HG03280 (cell line): Measurements from ENCODE around the gene ACVR1.

ENCODE experiments used
- ATAC-seq: cut with Tn5 transposase; IDR thresholded peaks from one replicate; pipeline ENCODE4 v1.9.1; 2021; ENCODE audit warnings: mild to moderate bottlenecking, moderate library complexity; ENCODE audit not compliant: unreplicated experiment

Gene ACVR1

GRCh38 chr2:157857881-157858280, 18.2 kb downstream of the ACVR1 start:
- no peak for ATAC-seq

DNA sequence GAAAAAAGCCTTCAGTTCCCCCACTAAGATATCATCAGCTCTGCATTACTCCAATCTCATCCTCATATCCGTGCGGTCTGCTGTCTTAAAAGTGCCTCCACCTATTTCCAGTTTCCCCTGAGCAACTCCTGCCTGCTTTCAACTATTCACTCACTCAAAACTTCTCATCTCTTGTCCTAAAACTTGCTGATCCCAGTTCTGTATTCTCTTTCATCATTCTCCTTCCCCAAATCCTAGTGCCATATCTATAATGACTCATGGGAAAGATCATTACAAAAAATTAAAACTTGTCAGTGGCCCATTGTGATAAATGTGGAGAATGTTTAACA, 20.0 kb downstream of the ACVR1 start:
- no peak for ATAC-seq

DNA sequence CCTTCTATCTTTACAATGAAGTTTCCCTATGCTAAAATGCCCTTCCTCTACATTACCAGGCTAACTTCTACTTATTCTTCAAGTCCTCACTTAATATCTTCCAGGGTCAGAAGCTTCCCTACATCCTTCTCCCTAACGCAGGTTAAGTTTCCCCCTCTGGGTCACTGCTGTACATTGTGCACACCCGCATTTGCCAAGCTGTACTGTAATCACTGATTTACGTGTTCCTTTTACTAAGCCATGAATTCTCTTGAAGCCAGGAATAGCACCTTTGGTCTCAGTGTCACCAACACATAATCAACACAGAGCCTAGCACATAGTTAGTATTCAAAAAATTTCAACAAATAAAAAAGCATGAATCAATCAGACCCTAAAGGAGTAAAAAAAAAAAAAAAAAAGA, 22.3 kb downstream of the ACVR1 start:
- no peak for ATAC-seq

GRCh38 chr2:157853211-157853610, 22.9 kb downstream of the ACVR1 start:
- ATAC-seq = no peak

GRCh38 chr2:157849591-157849990, 26.5 kb downstream of the ACVR1 start:
- no peak for ATAC-seq

DNA sequence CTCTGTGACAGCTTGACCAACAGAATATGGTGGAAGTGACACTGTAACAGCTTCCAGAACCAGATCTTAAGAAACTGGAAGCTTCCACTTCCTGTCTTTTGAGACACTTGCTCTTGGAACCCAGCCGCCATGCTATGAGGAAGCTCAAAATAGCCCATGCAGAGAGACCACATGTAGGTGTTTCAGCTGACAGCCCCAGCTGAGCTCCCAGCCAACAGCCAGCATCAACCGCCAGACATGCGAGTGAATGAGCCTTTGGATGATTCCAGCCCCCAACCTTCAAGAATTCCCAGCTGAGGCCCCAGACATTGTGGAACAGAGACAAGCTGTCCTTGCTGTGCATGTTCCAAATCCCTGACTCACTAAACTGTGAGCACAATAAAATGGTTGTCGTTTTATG, 27.9 kb downstream of the ACVR1 start:
- ATAC-seq = no peak

GRCh38 chr2:157845081-157845480, 31.0 kb downstream of the ACVR1 start:
- no peak for ATAC-seq

GRCh38 chr2:157843935-157844334, 32.2 kb downstream of the ACVR1 start:
- ATAC-seq = no peak

DNA sequence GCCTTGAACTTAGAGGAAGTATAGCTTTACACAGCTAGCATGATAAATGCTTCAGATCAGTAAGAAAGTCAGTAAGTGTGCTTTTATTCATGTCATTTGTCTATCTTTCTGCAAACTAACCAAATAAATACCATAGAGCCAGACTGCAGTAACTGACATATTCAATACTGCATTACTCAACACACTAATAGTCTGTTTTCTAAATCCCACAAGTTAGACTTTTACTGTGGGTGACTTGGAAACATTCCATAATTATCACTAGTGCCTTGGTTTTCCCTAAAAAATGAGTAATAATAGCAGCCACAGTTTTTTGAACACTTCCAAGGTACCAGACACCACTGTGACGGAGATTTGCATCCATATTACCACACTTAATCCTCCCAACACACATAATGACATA, 33.0 kb downstream of the ACVR1 start:
- no peak for ATAC-seq

DNA sequence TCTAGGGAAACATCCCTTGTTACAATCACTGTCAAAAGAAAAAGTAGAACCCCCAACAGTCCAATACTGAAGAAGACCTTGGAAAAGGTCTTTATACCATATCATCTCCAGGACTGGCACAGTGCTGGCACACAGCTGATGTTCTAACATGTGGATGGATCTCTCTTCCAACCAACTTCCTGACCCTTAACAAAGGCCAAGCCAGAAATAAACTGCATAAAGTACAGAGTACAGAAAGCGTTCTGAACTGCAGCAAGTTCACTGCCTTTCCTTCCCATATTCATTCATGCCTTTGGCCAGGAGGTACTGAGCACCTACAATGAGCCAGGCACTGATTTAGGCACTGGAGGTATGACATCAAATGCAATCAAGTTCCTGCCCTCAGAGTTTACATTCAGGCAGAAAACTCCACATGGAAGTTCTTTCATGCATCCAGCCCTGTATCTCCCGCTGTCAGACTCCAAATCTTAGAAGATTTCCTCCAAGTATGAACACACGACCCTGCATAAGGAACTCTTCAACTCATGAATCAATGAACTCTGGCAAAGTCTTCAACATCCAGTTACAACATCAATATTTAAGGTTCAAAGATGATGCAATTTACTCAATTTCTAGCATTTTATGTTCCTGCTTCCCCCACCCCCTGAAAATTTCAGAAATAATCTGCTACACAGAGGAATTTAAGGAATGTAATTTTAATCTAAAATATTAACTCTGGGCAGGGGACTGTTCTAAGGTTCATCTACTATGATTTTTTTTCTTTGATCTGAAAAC, 33.8 kb downstream of the ACVR1 start:
- no peak for ATAC-seq

DNA sequence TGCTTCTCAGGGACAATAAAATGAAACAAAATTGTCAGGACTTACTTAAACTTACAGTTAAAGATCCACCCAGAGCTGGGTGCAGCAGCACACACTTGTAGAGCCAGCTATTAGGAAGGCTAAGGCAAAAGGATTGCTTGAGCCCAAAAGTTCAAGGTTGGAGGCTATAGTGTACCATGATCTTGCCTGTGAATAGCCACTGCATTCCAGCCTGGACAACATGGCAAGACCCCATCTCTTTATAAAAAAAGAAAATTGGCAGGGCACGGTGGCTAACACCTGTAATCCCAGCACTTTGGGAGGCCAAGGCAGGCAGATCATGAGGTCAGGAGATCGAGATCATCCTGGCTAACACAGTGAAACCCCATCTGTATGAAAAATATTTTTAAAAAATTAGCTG, 34.6 kb downstream of the ACVR1 start:
- ATAC-seq = no peak

GRCh38 chr2:157840568-157841156, 35.5 kb downstream of the ACVR1 start:
- no peak for ATAC-seq

DNA sequence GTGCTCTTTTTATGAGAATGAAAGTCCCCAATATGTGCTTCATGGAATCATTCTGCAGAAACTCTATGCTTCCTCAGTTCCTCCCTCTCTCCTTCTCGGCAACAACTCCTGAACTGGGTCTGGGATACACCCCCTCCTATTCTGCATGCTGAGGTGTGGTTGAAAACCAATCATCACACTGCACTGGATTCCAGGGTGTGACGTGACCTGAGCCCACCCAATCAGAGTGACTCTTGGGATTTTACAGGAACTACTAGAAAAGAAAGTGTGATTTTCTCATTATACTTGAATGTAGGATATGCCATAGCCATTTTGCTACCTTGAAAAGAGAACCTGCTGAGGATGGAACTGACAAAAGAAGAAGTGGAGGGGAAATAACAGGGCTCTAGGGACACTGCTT, 36.3 kb downstream of the ACVR1 start:
- no peak for ATAC-seq

DNA sequence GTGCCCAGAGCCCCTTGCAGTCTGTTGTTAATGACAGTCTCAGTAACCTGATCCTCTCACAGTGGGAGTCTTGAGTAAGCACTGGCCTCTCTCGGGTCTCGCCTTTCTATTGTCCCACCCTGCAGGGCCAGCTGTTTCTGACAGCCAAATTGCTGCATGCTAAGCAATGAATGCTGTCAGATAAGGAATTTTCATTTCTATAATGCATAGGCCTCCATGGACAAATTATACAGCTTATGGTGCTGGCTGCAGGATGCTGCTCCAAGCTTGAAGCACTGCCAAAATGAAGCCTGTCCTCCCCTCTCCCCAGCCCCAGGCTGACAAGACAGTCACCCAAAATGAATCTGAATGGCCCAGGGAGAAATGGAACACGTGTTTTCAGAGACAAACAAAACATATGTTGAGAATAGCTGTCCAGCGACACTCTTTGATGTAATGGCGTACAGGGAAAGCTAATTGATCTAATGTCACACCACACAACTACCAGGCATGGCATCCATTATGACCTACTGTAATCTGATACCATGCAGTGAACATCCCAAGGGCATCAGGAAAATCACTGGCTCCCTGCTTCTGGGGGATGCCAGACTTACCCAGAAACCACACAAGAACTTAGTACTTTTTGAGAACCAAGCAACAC, 36.8 kb downstream of the ACVR1 start:
- ATAC-seq = no peak

DNA sequence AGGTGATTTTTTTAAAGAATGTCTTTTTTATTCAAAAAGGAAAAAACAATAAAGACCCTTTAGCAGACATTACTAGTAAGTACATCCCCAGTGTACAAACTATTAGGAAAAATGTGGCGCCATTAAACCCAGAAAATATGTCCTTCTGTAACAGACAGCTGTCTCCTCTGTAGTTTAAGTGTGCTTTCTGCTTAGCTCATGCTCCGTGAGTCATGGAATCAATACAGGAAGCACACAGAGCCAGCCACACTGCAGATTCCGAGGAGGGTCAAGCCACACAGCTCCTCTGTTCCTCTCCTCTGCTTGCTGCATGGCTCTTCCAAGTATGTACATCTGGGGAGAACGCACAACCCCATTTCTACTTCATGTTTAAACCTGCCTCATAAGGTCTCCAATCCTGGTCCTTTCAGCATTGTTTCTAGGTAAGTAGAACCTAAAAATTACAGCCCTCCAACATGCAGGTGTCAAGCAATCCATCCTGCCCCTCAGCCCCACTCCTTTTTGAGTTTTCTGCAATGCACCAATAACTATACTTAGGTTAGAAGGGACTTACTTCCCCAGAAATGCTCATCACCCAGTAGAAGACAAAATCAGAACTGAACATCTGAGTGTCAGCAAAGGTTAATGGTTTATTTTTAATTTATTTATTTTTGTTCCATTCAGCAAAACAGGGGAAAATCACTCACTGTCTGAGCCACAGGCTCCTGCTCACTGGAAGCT, 37.5 kb downstream of the ACVR1 start:
- ATAC-seq = no peak

- ATAC-seq = no peak
These were observed 38.2 kb downstream of the ACVR1 start for GRCh38 chr2:157837851-157838441.

- ATAC-seq = no peak
These were observed 39.6 kb downstream of the ACVR1 start for GRCh38 chr2:157836531-157836930.

GRCh38 chr2:157835425-157835824, 40.7 kb downstream of the ACVR1 start:
- ATAC-seq = no peak

DNA sequence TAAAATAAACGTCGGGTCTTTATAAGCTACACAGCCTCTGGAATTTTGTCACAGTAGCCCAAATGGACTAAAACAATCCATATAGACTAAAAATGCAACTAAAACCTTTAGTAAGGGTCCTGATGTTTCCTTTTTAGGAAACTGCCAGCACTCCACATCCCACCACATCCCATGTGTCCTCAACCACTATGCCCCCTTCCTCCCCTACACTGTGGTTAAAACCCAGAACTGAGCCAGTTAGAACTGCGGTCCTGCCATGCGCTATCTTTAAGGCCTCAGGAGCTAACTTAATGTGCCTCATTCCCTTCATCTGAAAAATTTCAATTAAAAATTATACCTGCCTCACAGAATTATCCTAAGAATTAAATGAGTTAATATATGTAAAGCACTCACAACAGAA, 41.1 kb downstream of the ACVR1 start:
- no peak for ATAC-seq

DNA sequence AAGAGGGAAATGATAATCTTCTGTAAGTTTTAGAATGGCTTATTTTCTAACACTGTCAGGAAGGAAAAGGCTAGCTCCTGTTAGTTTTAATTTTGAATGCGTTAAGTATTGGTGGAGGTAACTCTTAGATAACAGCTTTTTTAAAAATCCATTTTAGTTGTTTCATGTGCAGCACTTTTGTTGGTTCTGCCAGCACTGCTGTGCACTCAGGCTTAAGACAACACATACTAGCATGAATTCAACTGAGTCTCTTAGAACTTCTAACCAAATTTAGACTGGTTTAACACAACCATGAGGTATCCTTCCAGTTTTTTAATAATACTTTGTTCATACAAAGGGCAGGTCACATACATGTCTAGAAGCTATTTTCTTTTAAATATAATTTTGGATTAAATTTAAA, 42.4 kb downstream of the ACVR1 start:
- no peak for ATAC-seq

DNA sequence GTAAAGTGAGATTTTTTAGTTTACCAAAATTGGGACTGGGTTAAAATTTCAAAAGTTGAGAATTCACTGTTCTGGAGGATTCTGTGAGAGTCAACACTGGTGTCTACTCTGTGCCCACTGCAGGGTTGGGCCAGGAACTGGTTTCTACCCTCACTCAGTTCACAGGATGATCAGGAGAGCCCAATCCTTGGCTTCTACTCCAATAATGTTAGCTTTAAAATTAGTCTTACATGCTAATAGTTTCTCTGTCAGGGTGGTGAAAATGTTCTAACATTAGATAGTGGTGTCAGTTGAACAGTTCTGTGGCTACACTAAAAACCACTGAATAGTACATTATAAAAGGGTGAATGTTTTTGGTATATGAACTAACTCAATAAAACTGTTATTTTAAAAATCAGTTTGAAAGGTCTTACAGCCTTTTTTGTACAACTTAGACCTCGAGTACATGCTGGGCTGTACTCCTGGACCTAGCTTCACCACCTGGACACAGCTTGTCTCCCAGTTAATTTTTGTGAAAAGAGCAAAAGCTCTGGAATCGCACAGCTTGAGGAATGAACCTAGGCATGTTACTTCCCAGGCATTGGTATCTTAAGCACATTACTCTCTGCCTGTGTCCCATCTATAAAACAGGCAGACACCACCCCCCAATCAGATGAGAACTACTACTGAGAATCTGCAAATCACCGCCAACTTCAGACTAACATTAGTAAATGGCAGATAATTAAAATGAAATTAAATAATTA, 44.4 kb downstream of the ACVR1 start:
- ATAC-seq = no peak
